B cell (primary cell): ENCODE measurements around the gene RC3H1. TPM values are rescaled to one million over a fixed set of nuclear protein-coding genes. Genes with fewer than 3 reads are reported as not detected.
"Not testable (repeated sequence)": the region's sequence is repeated elsewhere in the genome, so short reads cannot be mapped to it uniquely, and the experiment has no call there.

Source experiments
- ATAC-seq: fragments of 200-7000 bp; cut with Tn5 transposase; one replicate; pipeline ENCODE4 v1.10.0; 2021; ENCODE audit warnings: low read depth, mild to moderate bottlenecking, moderate number of reproducible peaks, moderate library complexity
- CTCF ChIA-PET: fragments of 350-600 bp; sonication (Branson Sonifier 250); formaldehyde crosslinking; loops from one replicate; lab custom pipeline; 2021; ENCODE audit warnings: antibody characterized with exemption, inconsistent platforms; lab: Charles Lee
- POLR2A ChIA-PET: fragments of 350-600 bp; sonication (Branson Sonifier 250); formaldehyde crosslinking; loops from one replicate; lab custom pipeline; 2021; ENCODE audit warnings: antibody characterized with exemption; lab: Charles Lee
- DNase-seq: peaks from one replicate; pipeline ENCODE4 v3.0.0; 2013
- H2AFZ ChIP-seq: 2 replicates; pipeline ENCODE4 v1.6.1; 2012; ENCODE audit warnings: mild to moderate bottlenecking, low read depth, low read length; ENCODE audit not compliant: insufficient read depth, poor library complexity, severe bottlenecking
- H3K27ac ChIP-seq, 2 donors: 1 replicate in 1 of 2; 2 replicates in 1 of 2; pipeline ENCODE4 v1.5.1; 2012 to 2013; ENCODE audit warnings: low read length in 2 of 2, mild to moderate bottlenecking in 2 of 2, moderate library complexity in 1 of 2
- H3K27me3 ChIP-seq, 4 experiments: fragments of 200-600 bp in 1 of 4; sonication (generic) in 1 of 4; replicated peaks in 1 of 4; 1 replicate in 2 of 4; 2 replicates in 2 of 4; pipeline versions ENCODE4 v1.6.1 to v1.7.0; 2013 to 2016; ENCODE audit warnings: low read length in 3 of 4, mild to moderate bottlenecking in 2 of 4, mixed read lengths in 1 of 4, moderate library complexity in 1 of 4; ENCODE audit not compliant: insufficient read depth in 4 of 4, control insufficient read depth in 3 of 4; ENCODE audit errors: control extremely low read depth in 1 of 4
- H3K36me3 ChIP-seq, 2 experiments: replicated peaks in 1 of 2; 1 replicate in 1 of 2; 2 replicates in 1 of 2; pipeline versions ENCODE4 v1.6.1 to v1.7.1; 2013; ENCODE audit warnings: low read length in 1 of 2; ENCODE audit not compliant: insufficient read depth in 2 of 2, control insufficient read depth in 1 of 2; ENCODE audit errors: control extremely low read depth in 1 of 2, extremely low read depth in 1 of 2
- H3K4me1 ChIP-seq, 2 donors: fragments of 200-600 bp in 1 of 2; sonication (generic) in 1 of 2; 1 replicate in 1 of 2; 2 replicates in 1 of 2; pipeline versions ENCODE4 v1.5.1 to v1.6.1; 2013 to 2017; ENCODE audit warnings: low read length in 2 of 2; ENCODE audit not compliant: control insufficient read depth in 2 of 2, insufficient read depth in 2 of 2
- H3K4me2 ChIP-seq: replicated peaks from 2 replicates; pipeline ENCODE3; 2012; ENCODE audit warnings: mild to moderate bottlenecking, low read depth, low read length; ENCODE audit not compliant: poor library complexity, severe bottlenecking
- H3K4me3 ChIP-seq, 5 experiments: fragments of 200-600 bp in 1 of 5; sonication (generic) in 1 of 5; 1 replicate in 3 of 5; 2 replicates in 2 of 5; pipeline versions ENCODE4 v1.5.1 to v1.7.0; 2011 to 2016; ENCODE audit warnings: low read length in 4 of 5, mild to moderate bottlenecking in 4 of 5, low read depth in 2 of 5, control low read depth in 1 of 5, moderate library complexity in 1 of 5; ENCODE audit not compliant: insufficient read depth in 1 of 5; ENCODE audit errors: control extremely low read depth in 1 of 5, extremely low read depth in 1 of 5
- H3K79me2 ChIP-seq: fragments of 200-600 bp; sonication (generic); one replicate; pipeline ENCODE4 v1.6.0; 2016; ENCODE audit warnings: low read length; ENCODE audit not compliant: control insufficient read depth, insufficient read depth
- H3K9ac ChIP-seq: fragments of 200-600 bp; sonication (generic); 2 replicates; pipeline ENCODE4 v1.6.1; 2017; ENCODE audit warnings: mild to moderate bottlenecking, low read length, moderate library complexity
- H3K9me3 ChIP-seq, 3 donors: one replicate each; pipeline versions ENCODE4 v1.6.1 to v1.7.1; 2013; ENCODE audit warnings: low read length in 2 of 3; ENCODE audit not compliant: control insufficient read depth in 2 of 3, insufficient read depth in 1 of 3; ENCODE audit errors: control extremely low read depth in 1 of 3
- H4K20me1 ChIP-seq: 2 replicates; pipeline ENCODE4 v1.6.0; 2012; ENCODE audit warnings: mild to moderate bottlenecking, low read length; ENCODE audit not compliant: insufficient read depth, control insufficient read depth, poor library complexity, severe bottlenecking
- H3K27ac Mint-ChIP-seq: one replicate; pipeline ENCODE4 v1.8.0; 2021; ENCODE audit warnings: mixed read lengths
- H3K27me3 Mint-ChIP-seq: one replicate; pipeline ENCODE4 v1.8.0; 2021; ENCODE audit warnings: mixed read lengths
- H3K4me1 Mint-ChIP-seq: one replicate; pipeline ENCODE4 v1.8.0; 2021; ENCODE audit warnings: mixed read lengths
- H3K4me3 Mint-ChIP-seq: one replicate; pipeline ENCODE4 v1.8.0; 2021; ENCODE audit warnings: mixed read lengths
- H3K9me3 Mint-ChIP-seq: one replicate; pipeline ENCODE4 v1.8.0; 2022; ENCODE audit warnings: mixed read lengths; ENCODE audit not compliant: insufficient read depth
- EZH2 ChIP-seq: IDR thresholded peaks from 2 replicates; pipeline ENCODE4 v1.6.1; 2012; ENCODE audit warnings: borderline replicate concordance, low read depth, mild to moderate bottlenecking, moderate library complexity, low read length; ENCODE audit not compliant: insufficient read depth, poor library complexity, severe bottlenecking
- WGBS: methylation state at CpG from one replicate; pipeline ENCODE4 v1.1.5; 2013; ENCODE audit warnings: missing lambda C conversion rate; ENCODE audit not compliant: insufficient coverage; 5-methylcytosine and 5-hydroxymethylcytosine counted together
- intact Hi-C: fragments of 100-400 bp; cut with micrococcal nuclease; formaldehyde crosslinking; loops from one replicate; pipeline ENCODE4 v1.10.0; 2022
- polyA plus RNA-seq: library from polyadenylated mRNA; depleted of rRNA; stranded (reverse); fragments of >200 nt; gene quantifications from 2 replicates; pipeline ENCODE4 v1.2.3, GENCODE V29; 2012
- total RNA-seq, 2 donors: library from RNA; stranded (reverse); fragments of 120-200 nt in 1 of 2; gene quantifications; 1 replicate in 1 of 2; 2 replicates in 1 of 2; pipeline versions ENCODE4 v1.2.3 to v1.2.4, GENCODE V29; 2013 to 2022
- TF ChIP-seq, protein P1 (sequence below): fragments of 200-600 bp; IDR thresholded peaks from one replicate; pipeline ENCODE4 v1.8.0; 2022; ENCODE audit warnings: antibody characterized with exemption, mild to moderate bottlenecking

RC3H1 gene
- total and polyA plus RNA-seq, 2 donors (not counting 1 experiment from before 2014, with no cell fraction given), result 6.8 to 84.5 TPM

DNA sequence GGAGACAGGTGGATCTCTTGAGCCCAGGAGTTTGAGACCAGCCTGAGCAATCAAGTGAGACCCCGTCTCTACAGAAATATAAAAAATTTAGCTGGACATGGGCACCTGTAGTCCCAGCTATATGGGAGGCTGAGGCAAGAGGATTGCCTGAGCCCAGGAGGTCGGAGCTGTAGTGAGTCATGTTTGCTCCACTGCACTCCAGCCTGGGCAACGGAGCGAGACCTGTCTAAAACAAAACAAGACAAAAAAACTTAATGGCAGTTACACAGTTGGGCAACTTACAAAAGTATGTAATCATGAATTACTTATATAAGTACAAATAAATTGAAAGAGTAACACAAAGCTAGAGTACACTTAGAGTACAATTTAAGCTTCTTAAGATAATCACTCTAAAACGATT, 25.2 kb downstream of the RC3H1 start:
- H3K4me3 ChIP-seq, result no peak overlapping the region
- TF ChIP-seq, protein P1, sequence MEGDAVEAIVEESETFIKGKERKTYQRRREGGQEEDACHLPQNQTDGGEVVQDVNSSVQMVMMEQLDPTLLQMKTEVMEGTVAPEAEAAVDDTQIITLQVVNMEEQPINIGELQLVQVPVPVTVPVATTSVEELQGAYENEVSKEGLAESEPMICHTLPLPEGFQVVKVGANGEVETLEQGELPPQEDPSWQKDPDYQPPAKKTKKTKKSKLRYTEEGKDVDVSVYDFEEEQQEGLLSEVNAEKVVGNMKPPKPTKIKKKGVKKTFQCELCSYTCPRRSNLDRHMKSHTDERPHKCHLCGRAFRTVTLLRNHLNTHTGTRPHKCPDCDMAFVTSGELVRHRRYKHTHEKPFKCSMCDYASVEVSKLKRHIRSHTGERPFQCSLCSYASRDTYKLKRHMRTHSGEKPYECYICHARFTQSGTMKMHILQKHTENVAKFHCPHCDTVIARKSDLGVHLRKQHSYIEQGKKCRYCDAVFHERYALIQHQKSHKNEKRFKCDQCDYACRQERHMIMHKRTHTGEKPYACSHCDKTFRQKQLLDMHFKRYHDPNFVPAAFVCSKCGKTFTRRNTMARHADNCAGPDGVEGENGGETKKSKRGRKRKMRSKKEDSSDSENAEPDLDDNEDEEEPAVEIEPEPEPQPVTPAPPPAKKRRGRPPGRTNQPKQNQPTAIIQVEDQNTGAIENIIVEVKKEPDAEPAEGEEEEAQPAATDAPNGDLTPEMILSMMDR, result no peak
- TF ChIP-seq EZH2, result no peak
- no peak overlapping the region for H3K27ac Mint-ChIP-seq
- peaks cover 36% of the 10 kb centered on the region for H3K4me1 Mint-ChIP-seq
- WGBS, result 100% methylated on average over 1 of the region's 5 CpGs
- H3K27me3 ChIP-seq, result no peaks in the 10 kb centered on the region
- no peaks in the 10 kb centered on the region for H3K27me3 Mint-ChIP-seq
- peaks cover 4% of the 10 kb centered on the region in 2 donors for H3K4me1 ChIP-seq
- DNase-seq (peak; percentile 9), ATAC-seq (no peak)
- POLR2A ChIA-PET, result no interaction called here
- no peaks in the 10 kb centered on the region for H3K9me3 ChIP-seq
- no peak overlapping the region for H3K4me3 Mint-ChIP-seq
- H4K20me1 ChIP-seq, result peaks cover 62% of the 10 kb centered on the region
- peaks cover 89% of the 10 kb centered on the region for H3K79me2 ChIP-seq
- H3K36me3 ChIP-seq, result peaks cover 0 to 30% of the 10 kb centered on the region in 2 experiments
- no peak overlapping the region for H3K27ac ChIP-seq
- H3K9me3 Mint-ChIP-seq, result no peaks in the 10 kb centered on the region
- H3K4me2 ChIP-seq, result no peak overlapping the region
- H2AFZ ChIP-seq, result no peak overlapping the region
- CTCF ChIA-PET, result interaction anchor here (1.0 kb wide), 1 partner anchor 221 kb away, joined by 3 read pairs; no protein-coding TSS in a partner anchor
- H3K9ac ChIP-seq, result no peak overlapping the region
- intact Hi-C loops, result no loop called here

DNA sequence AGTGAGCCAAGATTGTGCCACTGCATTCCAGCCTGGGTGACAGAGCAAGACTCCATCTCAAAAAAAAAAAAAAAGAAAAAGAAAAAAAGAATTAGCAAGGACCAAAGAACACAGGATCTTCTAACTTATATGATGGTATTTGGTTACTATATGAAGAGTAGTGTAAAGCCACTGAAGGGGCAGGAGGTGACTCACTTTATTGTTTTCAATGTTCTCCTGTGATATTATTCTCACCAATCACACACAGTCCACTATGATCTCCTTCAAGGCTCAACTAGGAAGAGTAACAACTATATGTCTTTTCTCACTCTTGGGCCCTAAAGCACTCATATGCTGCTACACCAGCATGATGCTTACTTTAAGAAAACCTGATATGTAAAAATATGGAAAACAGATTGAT, 26.7 kb downstream of the RC3H1 start:
- no peak for ATAC-seq
- POLR2A ChIA-PET, result no interaction called here
- no peak overlapping the region for H3K27ac Mint-ChIP-seq

DNA sequence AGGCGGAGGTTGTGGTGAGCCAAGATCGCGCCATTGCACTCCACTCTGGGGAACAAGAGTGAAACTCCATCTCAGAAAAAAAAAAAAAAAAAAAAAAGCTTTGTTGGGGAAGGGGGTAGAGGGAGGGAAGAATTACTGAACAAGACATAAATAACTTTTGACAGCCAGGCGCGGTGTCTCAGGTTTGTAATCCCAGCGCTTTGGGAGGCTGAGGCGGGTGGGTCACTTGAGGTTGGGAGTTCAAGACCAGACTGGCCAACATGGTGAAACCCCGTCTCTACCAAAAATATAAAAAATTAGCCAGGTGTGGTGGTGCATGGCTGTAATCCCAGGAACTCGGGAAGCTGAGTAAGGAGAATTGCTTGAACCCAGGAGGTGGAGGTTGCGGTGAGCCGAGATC, 28.2 kb downstream of the RC3H1 start:
- H3K27ac ChIP-seq, intact Hi-C loops, CTCF ChIA-PET, H3K4me1 ChIP-seq, H3K27me3 ChIP-seq, H2AFZ ChIP-seq, DNase-seq, POLR2A ChIA-PET, ATAC-seq, H3K9ac ChIP-seq, H3K4me3 ChIP-seq, H3K27ac Mint-ChIP-seq, H3K4me3 Mint-ChIP-seq, H3K9me3 ChIP-seq, H3K4me2 ChIP-seq, H3K27me3 Mint-ChIP-seq, H3K9me3 Mint-ChIP-seq: not testable (repeated sequence)
- H3K4me1 Mint-ChIP-seq, result peaks cover 20% of the 10 kb centered on the region
- Histone ChIP-seq H3K79me2 (peaks cover 66% of the 10 kb centered on the region), H4K20me1 (peaks cover 37% of the 10 kb centered on the region), H3K36me3 (peaks cover 0 to 46% of the 10 kb centered on the region in 2 experiments)
- WGBS, result 100% methylated on average over 2 of the region's 11 CpGs

More for the DNA sequence above, 26.7 kb downstream of the RC3H1 start:
- H3K4me3 Mint-ChIP-seq, result no peak overlapping the region
- no peaks in the 10 kb centered on the region for H3K27me3 Mint-ChIP-seq
- Histone ChIP-seq H3K9ac (no peak overlapping the region), H3K4me1 (peaks cover 4% of the 10 kb centered on the region in 2 donors), H4K20me1 (peaks cover 52% of the 10 kb centered on the region), H3K79me2 (peaks cover 77% of the 10 kb centered on the region), H3K9me3 (no peaks in the 10 kb centered on the region), H3K4me3 (no peak overlapping the region), H3K27me3 (no peaks in the 10 kb centered on the region), H2AFZ (no peak overlapping the region), H3K36me3 (peaks cover 0 to 41% of the 10 kb centered on the region in 2 experiments), H3K27ac (no peak overlapping the region), H3K4me2 (no peak overlapping the region)
- DNase-seq, result no peak
- intact Hi-C loops, result no loop called here
- no peaks in the 10 kb centered on the region for H3K9me3 Mint-ChIP-seq
- peaks cover 25% of the 10 kb centered on the region for H3K4me1 Mint-ChIP-seq
- CTCF ChIA-PET, result interaction anchor here (1.1 kb wide), 1 partner anchor 222 kb away, joined by 4 read pairs; no protein-coding TSS in a partner anchor
- no peak for TF ChIP-seq EZH2
- TF ChIP-seq, protein P1, result no peak
